ENCODE measurements around the gene SOCS1.

Gene SOCS1

GRCh38 chr16:11285842-11286241 is 29.8 kb upstream of the SOCS1 start:
- DNase-seq (ENCODE audit: low spot score), result no peak

- DNase-seq (ENCODE audit: low spot score), result no peak
These were observed 27.8 kb upstream of the SOCS1 start for GRCh38 chr16:11283820-11284248.

- DNase-seq (ENCODE audit: low spot score), result no peak
These were observed 24.9 kb upstream of the SOCS1 start, which contains the start of gene PRM1 for GRCh38 chr16:11280616-11281522. PRM1 (minus strand) TSS chr16:11281330; CDS start chr16:11281238, 92 bp downstream.

- no peak for DNase-seq (ENCODE audit: low spot score)
These were observed 23.0 kb upstream of the SOCS1 start for GRCh38 chr16:11278681-11279628.

GRCh38 chr16:11277607-11278337 is 21.8 kb upstream of the SOCS1 start:
- DNase-seq (ENCODE audit: low spot score), result no peak

- DNase-seq (ENCODE audit: low spot score), result no peak
These were observed 21.0 kb upstream of the SOCS1 start for GRCh38 chr16:11276896-11277593.

- DNase-seq (ENCODE audit: low spot score), result no peak
These were observed 20.3 kb upstream of the SOCS1 start, which contains the start of gene PRM2 for GRCh38 chr16:11276143-11276895. PRM2 (minus strand) TSS chr16:11276480; CDS start chr16:11276370, 110 bp downstream.

- no peak for DNase-seq (ENCODE audit: low spot score)
These were observed 19.0 kb upstream of the SOCS1 start for GRCh38 chr16:11274964-11275363.

GRCh38 chr16:11273721-11274324 is 17.8 kb upstream of the SOCS1 start:
- DNase-seq (ENCODE audit: low spot score), result no peak

- no peak for DNase-seq (ENCODE audit: low spot score)
These were observed 17.1 kb upstream of the SOCS1 start, which contains the start of gene PRM3 for GRCh38 chr16:11272921-11273720. PRM3 (minus strand) TSS chr16:11273629; CDS start chr16:11273595, 34 bp downstream.

GRCh38 chr16:11272484-11272883 is 16.5 kb upstream of the SOCS1 start:
- DNase-seq (ENCODE audit: low spot score), result no peak

- no peak for DNase-seq (ENCODE audit: low spot score)
These were observed 15.6 kb upstream of the SOCS1 start for GRCh38 chr16:11271610-11272009.

GRCh38 chr16:11270602-11271162 is 14.7 kb upstream of the SOCS1 start:
- DNase-seq (ENCODE audit: low spot score), result no peak

- DNase-seq (ENCODE audit: low spot score), result no peak
These were observed 12.9 kb upstream of the SOCS1 start, which contains the start of gene TNP2 for GRCh38 chr16:11268921-11269375. TNP2 (minus strand) TSS chr16:11269325; CDS start chr16:11269262, 63 bp downstream.

- no peak for DNase-seq (ENCODE audit: low spot score)
These were observed 9.1 kb upstream of the SOCS1 start for GRCh38 chr16:11265124-11265523.

- DNase-seq (ENCODE audit: low spot score), result no peak
These were observed 8.3 kb upstream of the SOCS1 start for GRCh38 chr16:11264155-11264832.

GRCh38 chr16:11263737-11264136 is 7.7 kb upstream of the SOCS1 start:
- DNase-seq (ENCODE audit: low spot score), result no peak

GRCh38 chr16:11262915-11263314 is 6.9 kb upstream of the SOCS1 start:
- DNase-seq (ENCODE audit: low spot score), result no peak
